H1 (cell line): ENCODE data around the gene SKP1. TPM values are rescaled to one million over a fixed set of nuclear protein-coding genes. Genes with fewer than 3 reads are reported as not detected.

Source experiments
- CBX5 ChIP-seq: fragments of 300-800, 300-1000 bp; sonication (generic); IDR thresholded peaks from 2 replicates; pipeline ENCODE4 v1.7.1; 2016; ENCODE audit warnings: antibody characterized with exemption, low read length, low read depth
- CHD2 ChIP-seq: IDR thresholded peaks from 2 replicates; pipeline ENCODE4 v1.6.1; 2012; ENCODE audit warnings: low read length, improper control_type of control experiment
- CHD7 ChIP-seq: fragments of 300-600 bp; sonication (generic); IDR thresholded peaks from 2 replicates; pipeline ENCODE4 v1.7.1; 2012; ENCODE audit warnings: low read length, moderate library complexity, mild to moderate bottlenecking, inconsistent platforms; ENCODE audit not compliant: insufficient replicate concordance
- E2F6 ChIP-seq: IDR thresholded peaks from 2 replicates; pipeline ENCODE4 v1.6.1; 2012; ENCODE audit warnings: inconsistent platforms
- JUN ChIP-seq: IDR thresholded peaks from 2 replicates; pipeline ENCODE4 v1.6.1; 2011; ENCODE audit warnings: low read depth, mild to moderate bottlenecking, improper control_type of control experiment, low read length
- NANOG ChIP-seq: IDR thresholded peaks from 2 replicates; pipeline ENCODE4 v1.6.1; 2011; ENCODE audit warnings: low read length, low read depth, mild to moderate bottlenecking, inconsistent platforms; ENCODE audit not compliant: insufficient read depth, poor library complexity, severe bottlenecking
- RXRA ChIP-seq: IDR thresholded peaks from 2 replicates; pipeline ENCODE4 v1.6.1; 2011; ENCODE audit warnings: low read depth, mild to moderate bottlenecking, low read length, moderate library complexity; ENCODE audit not compliant: insufficient read depth
- SP4 ChIP-seq: IDR thresholded peaks from 2 replicates; pipeline ENCODE4 v1.6.1; 2012; ENCODE audit warnings: low read length, inconsistent platforms
- TBP ChIP-seq: IDR thresholded peaks from 2 replicates; pipeline ENCODE4 v1.6.1; 2011; ENCODE audit warnings: low read depth, low read length, improper control_type of control experiment
- polyA plus RNA-seq, 7 experiments: library from polyadenylated mRNA; depleted of rRNA in 3 of 7; stranded (reverse) in 5 of 7; unstranded in 2 of 7; fragments of >200 nt in 5 of 7; fragments of 200-250 nt in 2 of 7; gene quantifications; 1 replicate in 5 of 7; 2 replicates in 1 of 7; 4 replicates in 1 of 7; pipeline versions ENCODE4 v1.2.1 to v1.2.3, GENCODE V29; 2011 to 2013; ENCODE audit warnings: missing spikeins in 2 of 7, mixed read lengths in 2 of 7
- total RNA-seq: library from RNA; stranded (reverse); fragmentation: NEBNext Ultra II Directional; extraction: Animal tissue kit (Norgen Biotek cat#: 25700); gene quantifications from 2 replicates; pipeline ENCODE4 v1.2.1, GENCODE V29; 2021

Gene SKP1
- total and polyA plus RNA-seq, 2 of the 8 experiments (the other 6 are each of a cell fraction or from before 2014, with no cell fraction given): 163 to 332 TPM

- TF ChIP-seq CHD7 (no peak), CHD2 (no peak), CBX5 (no peak), TBP (no peak), E2F6 (no peak), NANOG (no peak), RXRA (no peak), JUN (no peak), SP4 (no peak)
Measured at GRCh38 chr5:134125039-134126015, 51.4 kb downstream of the SKP1 start (continued).
